H9 (cell line): Measurements from ENCODE around the gene TESPA1. TPM values are rescaled to one million over a fixed set of nuclear protein-coding genes. Genes with fewer than 3 reads are reported as not detected.

ENCODE experiments used
- DNase-seq: peaks from one replicate; pipeline ENCODE4 v3.0.0-alpha.2; 2017
- H2AFZ ChIP-seq: one replicate; pipeline ENCODE4 v1.6.1; 2013; ENCODE audit warnings: mild to moderate bottlenecking, low read length, control low read depth, moderate library complexity
- H2AK5ac ChIP-seq: 2 replicates; pipeline ENCODE4 v1.6.1; 2013; ENCODE audit warnings: low read length, control low read depth, mixed read lengths; ENCODE audit not compliant: insufficient read length
- H2BK120ac ChIP-seq: one replicate; pipeline ENCODE4 v1.6.1; 2013; ENCODE audit warnings: low read depth, mild to moderate bottlenecking, low read length, control low read depth, inconsistent platforms; ENCODE audit not compliant: poor library complexity, severe bottlenecking
- H2BK12ac ChIP-seq: 2 replicates; pipeline ENCODE4 v1.6.1; 2013; ENCODE audit warnings: low read length, control low read depth, mixed read lengths, low read depth; ENCODE audit not compliant: insufficient read length
- H2BK15ac ChIP-seq: 2 replicates; pipeline ENCODE4 v1.6.1; 2013; ENCODE audit warnings: low read depth, low read length, control low read depth
- H2BK20ac ChIP-seq: one replicate; pipeline ENCODE4 v1.6.1; 2013; ENCODE audit warnings: low read depth, mild to moderate bottlenecking, low read length, control low read depth, inconsistent platforms; ENCODE audit not compliant: poor library complexity, severe bottlenecking
- H2BK5ac ChIP-seq: 2 replicates; pipeline ENCODE4 v1.6.1; 2013; ENCODE audit warnings: low read length, control low read depth, mixed read lengths; ENCODE audit not compliant: insufficient read length
- H3K14ac ChIP-seq: 2 replicates; pipeline ENCODE4 v1.6.1; 2013; ENCODE audit warnings: low read length, control low read depth; ENCODE audit not compliant: insufficient read depth
- H3K18ac ChIP-seq: 2 replicates; pipeline ENCODE4 v1.6.1; 2013; ENCODE audit warnings: low read depth, mild to moderate bottlenecking, mixed read lengths, low read length, control low read depth; ENCODE audit not compliant: insufficient read length
- H3K23ac ChIP-seq: 2 replicates; pipeline ENCODE4 v1.6.1; 2013; ENCODE audit warnings: low read length, control low read depth, mixed read lengths, low read depth; ENCODE audit not compliant: insufficient read length
- H3K23me2 ChIP-seq: 2 replicates; pipeline ENCODE4 v1.6.1; 2013; ENCODE audit warnings: low read depth, mild to moderate bottlenecking, mixed read lengths, low read length, control low read depth; ENCODE audit not compliant: insufficient read length, poor library complexity, severe bottlenecking
- H3K27ac ChIP-seq: 2 replicates; pipeline ENCODE4 v1.5.1; 2013; ENCODE audit warnings: low read length, control low read depth, mixed read lengths, low read depth; ENCODE audit not compliant: insufficient read length
- H3K27me3 ChIP-seq: 2 replicates; pipeline ENCODE4 v1.6.1; 2013; ENCODE audit warnings: low read length, control low read depth, inconsistent platforms; ENCODE audit not compliant: insufficient read depth
- H3K4ac ChIP-seq: 2 replicates; pipeline ENCODE4 v1.6.1; 2013; ENCODE audit warnings: low read depth, mild to moderate bottlenecking, control low read depth, inconsistent platforms, low read length, moderate library complexity
- H3K4me1 ChIP-seq: 2 replicates; pipeline ENCODE4 v1.6.1; 2013; ENCODE audit warnings: low read length, control low read depth, inconsistent platforms; ENCODE audit not compliant: insufficient read depth
- H3K4me2 ChIP-seq: 2 replicates; pipeline ENCODE4 v1.6.1; 2013; ENCODE audit warnings: low read length, control low read depth, mixed read lengths; ENCODE audit not compliant: insufficient read length, insufficient read depth
- H3K56ac ChIP-seq: 2 replicates; pipeline ENCODE4 v1.6.1; 2013; ENCODE audit warnings: low read depth, mild to moderate bottlenecking, mixed read lengths, low read length, control low read depth; ENCODE audit not compliant: insufficient read length
- H3K79me1 ChIP-seq: 2 replicates; pipeline ENCODE4 v1.6.1; 2013; ENCODE audit warnings: low read depth, mild to moderate bottlenecking, moderate library complexity, low read length, control low read depth, inconsistent platforms; ENCODE audit not compliant: insufficient read depth, poor library complexity, severe bottlenecking
- H3K79me2 ChIP-seq: 2 replicates; pipeline ENCODE4 v1.6.1; 2013; ENCODE audit warnings: low read length, control low read depth, inconsistent platforms; ENCODE audit not compliant: insufficient read depth
- H3K9ac ChIP-seq: 2 replicates; pipeline ENCODE4 v1.6.1; 2013; ENCODE audit warnings: low read length, control low read depth, mixed read lengths; ENCODE audit not compliant: insufficient read length; ENCODE audit errors: extremely low read depth
- H3K9me3 ChIP-seq: one replicate; pipeline ENCODE4 v1.6.1; 2013; ENCODE audit warnings: low read depth, low read length, inconsistent platforms; ENCODE audit not compliant: control insufficient read depth
- H3T11ph ChIP-seq: one replicate; pipeline ENCODE4 v1.6.1; 2013; ENCODE audit warnings: mild to moderate bottlenecking, low read length, control low read depth, inconsistent platforms
- H4K20me1 ChIP-seq: one replicate; pipeline ENCODE4 v1.6.1; 2013; ENCODE audit not compliant: control insufficient read depth, insufficient read length, insufficient read depth
- H4K5ac ChIP-seq: 2 replicates; pipeline ENCODE4 v1.6.1; 2013; ENCODE audit warnings: low read depth, mild to moderate bottlenecking, mixed read lengths, low read length, control low read depth; ENCODE audit not compliant: insufficient read length
- H4K8ac ChIP-seq: replicated peaks from 2 replicates; pipeline ENCODE4 v1.6.1; 2013; ENCODE audit warnings: low read length, control low read depth, mixed read lengths, low read depth; ENCODE audit not compliant: insufficient read length
- H4K91ac ChIP-seq: 2 replicates; pipeline ENCODE4 v1.6.1; 2013; ENCODE audit warnings: low read depth, mild to moderate bottlenecking, moderate library complexity, mixed read lengths, low read length, control low read depth; ENCODE audit not compliant: insufficient read length
- H3K27ac Mint-ChIP-seq, 3 experiments: 2 replicates in 2 of 3; 3 replicates in 1 of 3; pipeline ENCODE4 v1.8.0; 2020 to 2021; ENCODE audit warnings: mixed read lengths in 3 of 3, mild to moderate bottlenecking in 1 of 3, moderate library complexity in 1 of 3
- H3K27me3 Mint-ChIP-seq: 2 replicates; pipeline ENCODE4 v1.8.0; 2021; ENCODE audit warnings: low read depth, mild to moderate bottlenecking, moderate library complexity, mixed read lengths
- H3K36me3 Mint-ChIP-seq, 3 experiments: 2 replicates in 2 of 3; 3 replicates in 1 of 3; pipeline ENCODE4 v1.8.0; 2020 to 2021; ENCODE audit warnings: low read depth in 3 of 3, mixed read lengths in 3 of 3; ENCODE audit not compliant: insufficient read depth in 1 of 3
- H3K4me1 Mint-ChIP-seq, 2 experiments: 2 replicates each; pipeline ENCODE4 v1.8.0; 2020; ENCODE audit warnings: mixed read lengths in 2 of 2
- H3K4me3 Mint-ChIP-seq, 2 experiments: 2 replicates in 1 of 2; 3 replicates in 1 of 2; pipeline ENCODE4 v1.8.0; 2020 to 2021; ENCODE audit warnings: mild to moderate bottlenecking in 2 of 2, mixed read lengths in 2 of 2, moderate library complexity in 1 of 2
- H3K9me3 Mint-ChIP-seq, 2 experiments: 2 replicates in 1 of 2; 3 replicates in 1 of 2; pipeline ENCODE4 v1.8.0; 2020; ENCODE audit warnings: mild to moderate bottlenecking in 2 of 2, mixed read lengths in 2 of 2, moderate library complexity in 1 of 2
- CTCF ChIP-seq: fragments of 200-600 bp; sonication (generic); conservative IDR thresholded peaks from 3 replicates; pipeline ENCODE4 v1.8.0; 2021; ENCODE audit warnings: antibody characterized with exemption, mild to moderate bottlenecking
- whole genome bisulfite sequencing: extraction: QIAGEN DNeasy Blood & Tissue Kit; methylation state at CpG from one replicate; pipeline ENCODE4 v1.1.7; 2013; ENCODE audit warnings: missing lambda C conversion rate, low lambda C conversion rate, mixed read lengths; ENCODE audit not compliant: insufficient read length; ENCODE audit errors: extremely low coverage; 5-methylcytosine and 5-hydroxymethylcytosine counted together
- total RNA-seq: library from RNA; stranded (reverse); gene quantifications from 2 replicates; pipeline ENCODE4 v1.2.1, GENCODE V29; 2021

The TESPA1 gene
- total RNA-seq, 1 experiment from 2014 or later = not detected

GRCh38 chr12:54967461-54967860, 17.1 kb downstream of the TESPA1 start:
- H2BK5ac ChIP-seq = no peak overlapping the region
- H2BK15ac ChIP-seq = no peak overlapping the region
- no peak overlapping the region for H3T11ph ChIP-seq
- H3K4me2 ChIP-seq = no peak overlapping the region
- H4K91ac ChIP-seq = no peak overlapping the region
- no peak overlapping the region for H2BK12ac ChIP-seq
- no peak overlapping the region for H3K18ac ChIP-seq
- H3K9ac ChIP-seq = no peak overlapping the region
- H3K4me3 Mint-ChIP-seq = no peak overlapping the region
- no peaks in the 10 kb centered on the region for H3K23me2 ChIP-seq
- no peak overlapping the region for H3K23ac ChIP-seq
- no peak overlapping the region for H4K8ac ChIP-seq
- H3K27ac Mint-ChIP-seq = no peak overlapping the region
- H3K79me1 ChIP-seq = no peaks in the 10 kb centered on the region
- H3K79me2 ChIP-seq = no peaks in the 10 kb centered on the region
- H3K9me3 Mint-ChIP-seq = no peaks in the 10 kb centered on the region
- no peak for DNase-seq
- no peak overlapping the region for H3K27ac ChIP-seq
- no peak overlapping the region for H4K5ac ChIP-seq
- H3K27me3 Mint-ChIP-seq = no peaks in the 10 kb centered on the region
- WGBS = no CpG with 5 or more reads among the region's 2 CpGs
- no peak overlapping the region for H2BK20ac ChIP-seq
- no peak overlapping the region for H3K4ac ChIP-seq
- no peak overlapping the region for H2AK5ac ChIP-seq
- peaks cover 0 to 2% (median 0%) of the 10 kb centered on the region in 3 experiments; a peak in 1 of 7 replicates for H3K36me3 Mint-ChIP-seq
- H3K4me1 ChIP-seq = no peaks in the 10 kb centered on the region
- no peak for TF ChIP-seq CTCF
- no peaks in the 10 kb centered on the region for H4K20me1 ChIP-seq
- no peak overlapping the region for H2AFZ ChIP-seq
- H3K56ac ChIP-seq = no peak overlapping the region
- H3K14ac ChIP-seq = no peak overlapping the region
- H3K4me1 Mint-ChIP-seq = no peaks in the 10 kb centered on the region
- H3K27me3 ChIP-seq = no peaks in the 10 kb centered on the region
- no peak overlapping the region for H2BK120ac ChIP-seq
- no peaks in the 10 kb centered on the region for H3K9me3 ChIP-seq
